Brain microvascular endothelial cell (primary cell): Measurements from ENCODE around the gene VAC14.

Source experiments
- DNase-seq: peaks from one replicate; pipeline ENCODE4 v3.0.0-alpha.2; 2020
- H3K27ac ChIP-seq: fragments of 250-450 bp; sonication (Bioruptor Pico); 2 replicates; pipeline ENCODE4 v1.5.1; 2020; ENCODE audit warnings: mild to moderate bottlenecking, moderate library complexity
- H3K27me3 ChIP-seq: fragments of 250-450 bp; sonication (Bioruptor Pico); replicated peaks from 2 replicates; pipeline ENCODE4 v1.5.1; 2020; ENCODE audit warnings: mild to moderate bottlenecking
- H3K36me3 ChIP-seq: fragments of 250-450 bp; sonication (Bioruptor Pico); replicated peaks from 2 replicates; pipeline ENCODE4 v1.5.1; 2020; ENCODE audit warnings: mild to moderate bottlenecking
- H3K4me3 ChIP-seq: 2 replicates; pipeline ENCODE4 v1.5.1; 2011; ENCODE audit warnings: low read depth, mild to moderate bottlenecking, control low read depth, low read length, moderate library complexity
- CTCF ChIP-seq: IDR thresholded peaks from 2 replicates; pipeline ENCODE4 v1.5.1; 2011; ENCODE audit warnings: low read depth, mild to moderate bottlenecking, moderate library complexity, low read length, control low read depth, inconsistent platforms; ENCODE audit errors: missing control alignments
- in situ Hi-C: cut with HindIII; loops from 2 replicates; pipeline ENCODE4 v1.10.0; 2017; ENCODE audit warnings: low sequenced_read_pairs, low pct_ligation_motif_present

VAC14 gene

GRCh38 chr16:70751593-70751992 lies 49.4 kb downstream of the VAC14 start:
- in situ Hi-C loops: no loop called here

GRCh38 chr16:70750893-70751467 lies 50.0 kb downstream of the VAC14 start:
- peak; percentile 23 for TF ChIP-seq CTCF
- H3K27ac ChIP-seq: no peak overlapping the region
- H3K4me3 ChIP-seq: no peak overlapping the region
- DNase-seq: peak; percentile 72
- in situ Hi-C loops: no loop called here
- H3K27me3 ChIP-seq: no peaks in the 10 kb centered on the region
- H3K36me3 ChIP-seq: no peaks in the 10 kb centered on the region

More at GRCh38 chr16:70751593-70751992, 49.4 kb downstream of the VAC14 start:
- H3K4me3 ChIP-seq: no peak overlapping the region
- no peak overlapping the region for H3K27ac ChIP-seq
- TF ChIP-seq CTCF: no peak
- no peaks in the 10 kb centered on the region for H3K27me3 ChIP-seq
- DNase-seq: no peak
- H3K36me3 ChIP-seq: no peaks in the 10 kb centered on the region

- TF ChIP-seq CTCF: no peak
- Histone ChIP-seq H3K36me3 (no peaks in the 10 kb centered on the region), H3K27ac (no peak overlapping the region), H3K4me3 (no peak overlapping the region), H3K27me3 (no peaks in the 10 kb centered on the region)
- in situ Hi-C loops: no loop called here
- no peak for DNase-seq
Measured at GRCh38 chr16:70749681-70750601, 51.0 kb downstream of the VAC14 start.

- H3K27ac ChIP-seq: no peak overlapping the region
- no peaks in the 10 kb centered on the region for H3K27me3 ChIP-seq
- TF ChIP-seq CTCF: no peak
- H3K36me3 ChIP-seq: peaks cover 3% of the 10 kb centered on the region
- no peak overlapping the region for H3K4me3 ChIP-seq
- in situ Hi-C loops: no loop called here
- DNase-seq: no peak
Measured at GRCh38 chr16:70749006-70749678, 51.8 kb downstream of the VAC14 start.

GRCh38 chr16:70747703-70748631 lies 53.0 kb downstream of the VAC14 start:
- H3K36me3 ChIP-seq: peaks cover 15% of the 10 kb centered on the region
- no peak overlapping the region for H3K27ac ChIP-seq
- DNase-seq: no peak
- in situ Hi-C loops: no loop called here
- no peaks in the 10 kb centered on the region for H3K27me3 ChIP-seq
- TF ChIP-seq CTCF: no peak
- H3K4me3 ChIP-seq: no peak overlapping the region
